ENCODE measurements around the gene LAPTM5. TPM values are rescaled to one million over a fixed set of nuclear protein-coding genes. Genes with fewer than 3 reads are reported as not detected.

The LAPTM5 gene
- total and polyA plus RNA-seq, 2 of the 13 experiments (the other 11 are each of a cell fraction or from before 2014, with no cell fraction given) = 0.41 to 0.86 TPM

DNA sequence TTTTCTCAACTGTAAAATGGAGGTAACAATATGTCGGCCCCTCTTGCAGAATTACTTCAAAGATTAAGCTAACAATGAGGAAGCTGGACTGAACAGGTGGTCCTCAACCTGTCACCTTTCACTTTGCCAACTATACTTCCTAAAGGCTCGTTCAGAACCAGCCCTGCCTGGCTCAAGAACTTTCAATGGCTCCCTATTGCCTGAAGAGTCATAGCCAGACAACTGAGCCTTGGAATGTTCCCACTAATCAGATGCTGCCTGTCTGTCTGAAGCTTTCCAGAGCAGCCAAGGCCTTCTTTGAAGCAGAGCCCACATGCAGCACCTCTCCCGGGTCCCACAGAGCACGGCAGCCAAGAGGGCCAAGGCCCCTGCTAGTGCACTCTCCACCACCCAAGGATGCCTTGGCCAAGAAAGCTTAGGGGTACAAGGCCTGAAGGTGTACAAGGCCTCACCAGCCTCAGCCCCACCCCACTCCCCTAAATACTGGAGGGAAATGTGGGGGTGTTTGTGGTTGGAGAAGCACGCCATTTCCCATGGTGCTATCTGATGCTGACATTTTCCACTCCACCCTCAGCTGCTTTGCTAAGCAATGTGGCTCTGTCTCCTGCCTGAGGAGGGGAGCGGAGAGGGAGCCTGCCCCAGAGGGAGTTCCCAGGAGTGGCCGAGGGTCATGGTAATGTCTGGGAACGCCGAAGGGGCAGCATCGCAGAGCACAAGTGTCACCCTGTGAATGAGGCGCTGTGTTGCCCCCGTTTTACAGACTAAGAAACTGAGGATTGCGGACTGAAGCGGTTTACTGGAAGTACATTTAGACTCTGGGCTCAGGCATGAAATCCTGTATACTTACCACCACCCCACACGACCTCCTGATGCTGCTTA is 8.2 kb upstream of the LAPTM5 start:
- no TSS peak for BruUV-seq (replicated peaks)
- no peak overlapping the region for H3K4me3 ChIP-seq (replicated peaks in 1 of 3; ENCODE audit: insufficient read depth in 1 of 3, low read depth in 2 of 3, low read length in 3 of 3)
- no peaks in the 10 kb centered on the region for H3K79me2 ChIP-seq (ENCODE audit: insufficient read depth, low read length)
- TF ChIP-seq ZNF629 (CRISPR knock-in tag; conservative IDR thresholded peaks at IDR 0.05) (0 out of 2 replicates have a peak, but pooled peaks have one; percentile 15), NFIC (IDR thresholded peaks at IDR 0.05; ENCODE audit: low read length) (no peak)
- intact Hi-C loops (cut with micrococcal nuclease; ENCODE audit: unreplicated experiment) = no loop called here
- H3K4me2 ChIP-seq (ENCODE audit: low read depth, low read length) = no peak overlapping the region
- peaks cover 31% of the 10 kb centered on the region for H3K4me1 ChIP-seq (ENCODE audit: insufficient read depth, low read length)
- CTCF ChIA-PET (ENCODE audit: low intra/inter-chr PET ratio, low total read pairs) = no interaction called here
- H2AFZ ChIP-seq (ENCODE audit: low read length) = no peak overlapping the region
- POLR2A ChIA-PET = no interaction called here
- H3K9ac ChIP-seq (ENCODE audit: insufficient read depth, low read depth, low read length) = no peak overlapping the region
- no peaks in the 10 kb centered on the region for H3K9me3 ChIP-seq (ENCODE audit: low read length)
- no peaks in the 10 kb centered on the region for H3K36me3 ChIP-seq (replicated peaks in 1 of 2; ENCODE audit: control insufficient read depth in 1 of 2, insufficient read depth in 2 of 2, low read length in 2 of 2)
- ATAC-seq = no peak
- in situ Hi-C loops (cut with HindIII; ENCODE audit: extremely low pct_ligation_motif_present, low pct_unique_long_range_greater_than_20kb) = no loop called here
- no peak for FAIRE-seq
- H3K27ac ChIP-seq (ENCODE audit: extremely low read length, insufficient read depth, low read length) = no peak overlapping the region
- WGBS (ENCODE audit: low lambda C conversion rate) = 52% methylated on average over 11 of the region's 15 CpGs
- H4K20me1 ChIP-seq (ENCODE audit: insufficient read depth, low read length) = no peaks in the 10 kb centered on the region
- H3K27me3 ChIP-seq (ENCODE audit: control insufficient read depth in 1 of 2, insufficient read depth in 2 of 2, low read length in 2 of 2) = peaks cover 0 to 24% of the 10 kb centered on the region in 2 experiments; a peak in 2 of 5 replicates
- no peak for DNase-seq (ENCODE audit: low spot score)

DNA sequence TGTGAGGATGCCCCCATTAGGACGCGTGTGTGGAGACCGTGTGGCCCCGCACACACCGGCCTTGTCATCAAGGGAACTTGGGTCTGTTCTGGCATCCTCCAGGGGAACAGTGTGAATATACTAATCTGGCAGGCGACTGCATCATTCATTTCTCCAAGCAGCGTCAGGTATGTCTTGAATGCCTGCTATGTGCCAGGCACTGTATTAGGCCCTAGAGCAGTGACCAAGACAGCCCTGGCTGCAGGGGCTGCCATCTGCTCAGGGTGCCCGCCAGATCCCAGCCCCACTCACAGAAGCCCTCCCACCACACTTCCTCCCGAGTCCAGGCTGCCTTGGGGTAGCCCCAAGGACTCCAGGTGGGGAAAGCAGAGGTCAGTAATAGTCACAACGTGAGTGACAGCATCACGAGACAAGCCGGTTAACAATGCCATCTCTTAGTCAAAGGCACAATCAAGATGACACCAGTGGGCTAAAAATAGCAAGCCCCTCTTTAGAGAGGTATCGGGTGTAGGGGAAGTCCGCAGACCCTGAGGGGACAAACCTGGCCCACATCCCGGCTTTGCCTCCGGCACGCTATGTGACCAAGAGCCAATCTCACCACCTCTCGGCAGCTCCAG is 7.5 kb upstream of the LAPTM5 start:
- ChIA-PET POLR2A (no interaction called here), CTCF (ENCODE audit: low intra/inter-chr PET ratio, low total read pairs) (no interaction called here)
- no peak for ATAC-seq
- Histone ChIP-seq H3K4me3 (replicated peaks in 1 of 3; ENCODE audit: insufficient read depth in 1 of 3, low read depth in 2 of 3, low read length in 3 of 3) (no peak overlapping the region), H3K79me2 (ENCODE audit: insufficient read depth, low read length) (no peaks in the 10 kb centered on the region), H3K4me2 (ENCODE audit: low read depth, low read length) (no peak overlapping the region), H3K4me1 (ENCODE audit: insufficient read depth, low read length) (peaks cover 25% of the 10 kb centered on the region), H3K27me3 (ENCODE audit: control insufficient read depth in 1 of 2, insufficient read depth in 2 of 2, low read length in 2 of 2) (peaks cover 0 to 31% of the 10 kb centered on the region in 2 experiments; a peak in 2 of 5 replicates), H3K27ac (ENCODE audit: extremely low read length, insufficient read depth, low read length) (no peak overlapping the region), H4K20me1 (ENCODE audit: insufficient read depth, low read length) (no peaks in the 10 kb centered on the region), H3K9ac (ENCODE audit: insufficient read depth, low read depth, low read length) (no peak overlapping the region), H3K36me3 (replicated peaks in 1 of 2; ENCODE audit: control insufficient read depth in 1 of 2, insufficient read depth in 2 of 2, low read length in 2 of 2) (no peaks in the 10 kb centered on the region), H3K9me3 (ENCODE audit: low read length) (no peaks in the 10 kb centered on the region), H2AFZ (ENCODE audit: low read length) (no peak overlapping the region)
- FAIRE-seq = no peak
- WGBS (ENCODE audit: low lambda C conversion rate) = 79% methylated on average over 17 of the region's 18 CpGs
- intact Hi-C loops (cut with micrococcal nuclease; ENCODE audit: unreplicated experiment) = no loop called here
- in situ Hi-C loops (cut with HindIII; ENCODE audit: extremely low pct_ligation_motif_present, low pct_unique_long_range_greater_than_20kb) = no loop called here
- DNase-seq (ENCODE audit: low spot score) = no peak
- no TSS peak for BruUV-seq (replicated peaks)
- TF ChIP-seq ZNF773 (CRISPR knock-in tag; IDR thresholded peaks at IDR 0.05; ENCODE audit: borderline replicate concordance) (no peak), ZNF510 (CRISPR knock-in tag; IDR thresholded peaks at IDR 0.05; ENCODE audit: low read depth) (no peak), ZNF12 (CRISPR knock-in tag; IDR thresholded peaks at IDR 0.05) (no peak), FOSL2 (CRISPR knock-in tag; IDR thresholded peaks at IDR 0.05) (no peak), ZNF747 (CRISPR knock-in tag; IDR thresholded peaks at IDR 0.05; ENCODE audit: borderline replicate concordance) (no peak)
- TF ChIP-seq, protein P1, sequence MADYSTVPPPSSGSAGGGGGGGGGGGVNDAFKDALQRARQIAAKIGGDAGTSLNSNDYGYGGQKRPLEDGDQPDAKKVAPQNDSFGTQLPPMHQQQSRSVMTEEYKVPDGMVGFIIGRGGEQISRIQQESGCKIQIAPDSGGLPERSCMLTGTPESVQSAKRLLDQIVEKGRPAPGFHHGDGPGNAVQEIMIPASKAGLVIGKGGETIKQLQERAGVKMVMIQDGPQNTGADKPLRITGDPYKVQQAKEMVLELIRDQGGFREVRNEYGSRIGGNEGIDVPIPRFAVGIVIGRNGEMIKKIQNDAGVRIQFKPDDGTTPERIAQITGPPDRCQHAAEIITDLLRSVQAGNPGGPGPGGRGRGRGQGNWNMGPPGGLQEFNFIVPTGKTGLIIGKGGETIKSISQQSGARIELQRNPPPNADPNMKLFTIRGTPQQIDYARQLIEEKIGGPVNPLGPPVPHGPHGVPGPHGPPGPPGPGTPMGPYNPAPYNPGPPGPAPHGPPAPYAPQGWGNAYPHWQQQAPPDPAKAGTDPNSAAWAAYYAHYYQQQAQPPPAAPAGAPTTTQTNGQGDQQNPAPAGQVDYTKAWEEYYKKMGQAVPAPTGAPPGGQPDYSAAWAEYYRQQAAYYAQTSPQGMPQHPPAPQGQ (CRISPR knock-in tag; IDR thresholded peaks at IDR 0.05; ENCODE audit: borderline replicate concordance) = no peak

All from HepG2 (cell line).